A549 (cell line): ENCODE measurements around the gene NRXN3. TPM values are rescaled to one million over a fixed set of nuclear protein-coding genes. Genes with fewer than 3 reads are reported as not detected.

Experiments
- ATAC-seq, 2 experiments: fragments of 200-7000 bp in 1 of 2; fragments of >200 bp in 1 of 2; cut with Nextera tagmentation in 1 of 2; cut with Tn5 transposase in 1 of 2; 3 replicates each; pipeline versions ENCODE4 v1.8.0 to v1.9.1; 2018 to 2020; ENCODE audit warnings: mild to moderate bottlenecking in 1 of 2, moderate library complexity in 1 of 2
- CTCF ChIA-PET: fragments of 300-600 bp; sonication (Branson Sonifier 250); formaldehyde crosslinking; extraction: SDS; loops from one replicate; lab custom pipeline; 2021; ENCODE audit warnings: antibody characterized with exemption, inconsistent platforms; lab: Yijun Ruan, JAX
- POLR2A ChIA-PET: fragments of 350-600 bp; formaldehyde crosslinking; extraction: SDS; loops from one replicate; lab custom pipeline; 2021; ENCODE audit warnings: antibody characterized with exemption, inconsistent platforms; lab: Yijun Ruan, JAX
- DNase-seq, 2 experiments: peaks; one replicate each; pipeline versions ENCODE4 v3.0.0 to v3.0.0-alpha.2; 2011 to 2016; ENCODE audit warnings: low read depth in 1 of 2, low spot score in 1 of 2
- FAIRE-seq: peaks from 2 replicates; lab custom pipeline; 2011; peaks lifted over from hg19 to GRCh38; lab: Jason Lieb, UNC
- H3K27ac ChIP-seq, 2 experiments: fragments of >200 bp; sonication (Bioruptor Twin); formaldehyde crosslinking; 3 replicates each; pipeline ENCODE4 v1.5.1; 2016 to 2017
- H3K4me1 ChIP-seq: fragments of >200 bp; sonication (Bioruptor Twin); formaldehyde crosslinking; 3 replicates; pipeline ENCODE4 v1.6.1; 2016
- H3K4me2 ChIP-seq: fragments of >200 bp; sonication (Bioruptor Twin); formaldehyde crosslinking; 3 replicates; pipeline ENCODE4 v1.6.1; 2016
- H3K4me3 ChIP-seq: fragments of >200 bp; sonication (Bioruptor Twin); formaldehyde crosslinking; 3 replicates; pipeline ENCODE4 v1.5.1; 2016
- H3K9me3 ChIP-seq: fragments of >200 bp; sonication (Bioruptor Twin); formaldehyde crosslinking; 3 replicates; pipeline ENCODE4 v1.6.1; 2016
- BCL3 ChIP-seq: fragments of >200 bp; sonication (Bioruptor Twin); formaldehyde crosslinking; IDR thresholded peaks from 3 replicates; pipeline ENCODE4 v1.6.1; 2016
- BHLHE40 ChIP-seq: IDR thresholded peaks from 2 replicates; pipeline ENCODE4 v1.6.1; 2012; ENCODE audit warnings: low read depth, low read length, inconsistent platforms
- CBX8 ChIP-seq: fragments of 200-600 bp; sonication (generic); IDR thresholded peaks from 2 replicates; pipeline ENCODE4 v1.6.1; 2016
- CEBPB ChIP-seq, 2 experiments: fragments of >200 bp in 1 of 2; sonication (Bioruptor Twin) in 1 of 2; formaldehyde crosslinking in 1 of 2; IDR thresholded peaks; 2 replicates each; pipeline ENCODE4 v1.6.1; 2012 to 2016
- CHD2 ChIP-seq: fragments of 150-350 bp; IDR thresholded peaks from 2 replicates; pipeline ENCODE4 v1.6.1; 2014; ENCODE audit warnings: low read length; ENCODE audit not compliant: partially characterized antibody
- CHD4 ChIP-seq: fragments of 200-600 bp; sonication (generic); IDR thresholded peaks from 2 replicates; pipeline ENCODE4 v1.6.1; 2016; ENCODE audit warnings: antibody characterized with exemption, mild to moderate bottlenecking, borderline replicate concordance
- CTCF ChIP-seq: fragments of >200 bp; sonication (Bioruptor Twin); formaldehyde crosslinking; IDR thresholded peaks from 3 replicates; pipeline ENCODE4 v1.5.1; 2016
- E2F6 ChIP-seq: IDR thresholded peaks from 2 replicates; pipeline ENCODE4 v1.6.1; 2012; ENCODE audit warnings: low read depth, borderline replicate concordance
- EHMT2 ChIP-seq: fragments of 200-600 bp; sonication (generic); IDR thresholded peaks from 2 replicates; pipeline ENCODE4 v1.6.1; 2016; ENCODE audit warnings: antibody characterized with exemption, low read depth, mild to moderate bottlenecking, moderate library complexity
- FOSL2 ChIP-seq, 2 experiments: fragments of 450-650 bp in 1 of 2; fragments of >200 bp in 1 of 2; sonication (Bioruptor Twin) in 1 of 2; formaldehyde crosslinking; IDR thresholded peaks; 2 replicates each; pipeline versions ENCODE4 v1.5.0 to v1.6.1; 2016 to 2020; ENCODE audit warnings: mild to moderate bottlenecking in 1 of 2, moderate library complexity in 1 of 2
- HDAC2 ChIP-seq: fragments of 200-600 bp; sonication (generic); IDR thresholded peaks from 2 replicates; pipeline ENCODE4 v1.6.1; 2016
- HEYL ChIP-seq: fragments of 250-450 bp; sonication (Bioruptor Pico); IDR thresholded peaks from 2 replicates; pipeline ENCODE4 v1.8.0; 2021; ENCODE audit warnings: mild to moderate bottlenecking, moderate library complexity
- HOXA7 ChIP-seq: fragments of 250-450 bp; sonication (Bioruptor Pico); IDR thresholded peaks from 2 replicates; pipeline ENCODE4 v1.5.0; 2020; ENCODE audit warnings: mild to moderate bottlenecking, moderate library complexity
- KDM1A ChIP-seq: fragments of 200-600 bp; sonication (generic); IDR thresholded peaks from 2 replicates; pipeline ENCODE4 v1.6.1; 2016; ENCODE audit warnings: low read depth, mild to moderate bottlenecking
- MAZ ChIP-seq: fragments of 150-350 bp; IDR thresholded peaks from 2 replicates; pipeline ENCODE4 v1.6.1; 2014; ENCODE audit warnings: antibody characterized with exemption, low read depth, low read length, borderline replicate concordance
- MYC ChIP-seq: IDR thresholded peaks from 2 replicates; pipeline ENCODE4 v1.6.1; 2012; ENCODE audit warnings: mild to moderate bottlenecking, inconsistent platforms, low read length, improper control_type of control experiment, borderline replicate concordance
- NR3C1 ChIP-seq: fragments of >200 bp; sonication (Bioruptor Twin); formaldehyde crosslinking; IDR thresholded peaks from 3 replicates; pipeline ENCODE4 v1.6.1; 2017
- POLR2A ChIP-seq: IDR thresholded peaks from 2 replicates; pipeline ENCODE4 v1.6.1; 2012; ENCODE audit warnings: mild to moderate bottlenecking, low read length
- POLR2AphosphoS2 ChIP-seq: conservative IDR thresholded peaks from 2 replicates; pipeline ENCODE4 v1.6.1; 2012; ENCODE audit warnings: low read length, improper control_type of control experiment, inconsistent platforms
- RAD21 ChIP-seq, 2 experiments: fragments of >200 bp in 1 of 2; sonication (Bioruptor Twin) in 1 of 2; formaldehyde crosslinking in 1 of 2; IDR thresholded peaks in 1 of 2; conservative IDR thresholded peaks in 1 of 2; 2 replicates in 1 of 2; 3 replicates in 1 of 2; pipeline ENCODE4 v1.6.1; 2012 to 2018; ENCODE audit warnings: inconsistent platforms in 1 of 2
- RCOR1 ChIP-seq: fragments of 150-350 bp; IDR thresholded peaks from 2 replicates; pipeline ENCODE4 v1.6.1; 2014; ENCODE audit warnings: antibody characterized with exemption, low read length, low read depth
- SMC3 ChIP-seq: fragments of >200 bp; sonication (Bioruptor Twin); formaldehyde crosslinking; IDR thresholded peaks from 3 replicates; pipeline ENCODE4 v1.6.1; 2018; ENCODE audit warnings: inconsistent platforms
- SREBF2 ChIP-seq: fragments of 450-650 bp; IDR thresholded peaks from 2 replicates; pipeline ENCODE4 v1.6.1; 2014; ENCODE audit warnings: mild to moderate bottlenecking, moderate library complexity
- TP53 ChIP-seq: fragments of 250-450 bp; sonication (Bioruptor Pico); IDR thresholded peaks from 2 replicates; pipeline ENCODE4 v1.5.0; 2021; ENCODE audit warnings: mild to moderate bottlenecking, moderate library complexity
- ZC3H11A ChIP-seq: fragments of 450-650 bp; IDR thresholded peaks from 2 replicates; pipeline ENCODE4 v1.6.1; 2014; ENCODE audit warnings: antibody characterized with exemption, mild to moderate bottlenecking
- WGBS: methylation state at CpG from one replicate; pipeline ENCODE4 v1.1.6; 2017; ENCODE audit errors: missing lambda C conversion rate; 5-methylcytosine and 5-hydroxymethylcytosine counted together
- polyA plus RNA-seq, 4 experiments: library from polyadenylated mRNA; depleted of rRNA in 3 of 4; stranded (reverse); fragments of >200 nt; fragmentation: RNase III in 1 of 4; extraction: RNeasy Plus Mini Kit Qiagen cat#74134 plus additional on column Dnase treatment in 1 of 4; gene quantifications; 2 replicates in 3 of 4; 3 replicates in 1 of 4; pipeline ENCODE4 v1.2.3, GENCODE V29; 2011 to 2017

NRXN3 gene
- polyA plus RNA-seq, 2 of the 4 experiments (the other 2 are of a cell fraction) = 0.62 to 2.3 TPM

- TF ChIP-seq SMC3 (no peak), RAD21 (conservative IDR thresholded peaks at IDR 0.05 in 1 of 2, IDR thresholded peaks at IDR 0.05 in 1 of 2) (no peak), CHD4 (no peak), ZC3H11A (no peak), CBX8 (no peak), KDM1A (no peak), BHLHE40 (no peak), CHD2 (no peak), SREBF2 (no peak), HDAC2 (no peak)
- Histone ChIP-seq H3K4me3 (no peak overlapping the region), H3K27ac (no peak overlapping the region), H3K9me3 (no peaks in the 10 kb centered on the region), H3K4me1 (no peaks in the 10 kb centered on the region), H3K4me2 (no peak overlapping the region)
- ATAC-seq (no peak), FAIRE-seq (no peak), DNase-seq (no peak)
- ChIA-PET POLR2A (no interaction called here), CTCF (interaction anchor here (1.1 to 1.2 kb wide), 2 partner anchors 10 to 106 kb away, joined by 3 read pairs; no protein-coding TSS in a partner anchor)
- WGBS = 32% methylated on average over 1 of the region's 1 CpG
These were observed 1254.3 kb downstream of the NRXN3 start for GRCh38 chr14:79424462-79424861.

GRCh38 chr14:79426103-79426755, 1256.1 kb downstream of the NRXN3 start:
- 47% methylated on average over 4 of the region's 4 CpGs for WGBS
- Histone ChIP-seq H3K9me3 (no peaks in the 10 kb centered on the region), H3K27ac (no peak overlapping the region), H3K4me2 (no peak overlapping the region), H3K4me1 (no peaks in the 10 kb centered on the region), H3K4me3 (no peak overlapping the region)
- DNase-seq = no peak
- TF ChIP-seq EHMT2 = no peak
- no peak for TF ChIP-seq TP53 (CRISPR knock-in tag)
- TF ChIP-seq SREBF2 = no peak
- TF ChIP-seq FOSL2 (IDR thresholded peaks at IDR 0.05) = no peak
- TF ChIP-seq FOSL2 (CRISPR knock-in tag; IDR thresholded peaks at IDR 0.05) = no peak
- no peak for TF ChIP-seq CHD4
- no peak for TF ChIP-seq HOXA7 (CRISPR knock-in tag)
- TF ChIP-seq MYC = no peak
- TF ChIP-seq BCL3 = no peak
- TF ChIP-seq CBX8 = no peak
- TF ChIP-seq POLR2A = no peak
- TF ChIP-seq NR3C1 = no peak
- no peak for TF ChIP-seq CTCF
- TF ChIP-seq RAD21 (conservative IDR thresholded peaks at IDR 0.05 in 1 of 2, IDR thresholded peaks at IDR 0.05 in 1 of 2) = no peak
- no peak for TF ChIP-seq HEYL (CRISPR knock-in tag)
- no peak for TF ChIP-seq CEBPB (IDR thresholded peaks at IDR 0.05)
- TF ChIP-seq MAZ = no peak
- TF ChIP-seq RCOR1 = no peak
- no peak for TF ChIP-seq HDAC2
- no peak for TF ChIP-seq E2F6
- no peak for TF ChIP-seq POLR2AphosphoS2
- ATAC-seq = no peak
- no peak for FAIRE-seq
- POLR2A ChIA-PET = no interaction called here
- CTCF ChIA-PET = no interaction called here
